ENCODE results near the gene FBN2.

DNA sequence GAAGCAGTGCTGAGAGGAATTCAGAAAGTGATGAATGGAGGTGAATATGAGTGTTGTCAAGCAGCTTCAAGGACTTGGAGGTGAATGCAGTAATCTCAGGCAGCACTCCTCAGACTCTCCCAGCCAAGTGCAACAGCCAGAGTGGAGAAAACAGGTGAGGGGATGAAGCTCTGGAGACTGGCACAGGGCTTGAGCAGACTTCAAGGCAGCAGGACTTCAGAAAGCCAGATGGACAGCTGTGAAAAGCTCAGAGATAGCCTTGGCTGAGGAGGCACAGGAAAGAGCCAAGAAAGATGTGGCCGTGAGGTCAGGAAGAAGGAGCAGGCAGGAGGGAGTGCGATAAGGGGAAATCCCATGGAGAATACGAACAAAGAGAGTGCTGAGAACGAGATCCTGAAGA lies 194.9 kb downstream of the FBN2 start:
- TF ChIP-seq EZH2 (IDR thresholded peaks at IDR 0.05; ENCODE audit: insufficient read depth, poor library complexity, severe bottlenecking) (no peak), EZH2phosphoT487 (IDR thresholded peaks at IDR 0.05; ENCODE audit: insufficient read depth, low read depth) (no peak)
